Measurements from ENCODE around the gene MICAL3. TPM values are rescaled to one million over a fixed set of nuclear protein-coding genes. Genes with fewer than 3 reads are reported as not detected.

MICAL3 gene
- total RNA-seq, 3 donors from 2014 or later (not counting 1 experiment from before 2014, with no cell fraction given): 17.1 to 36.3 (median 34.3) TPM

- DNase-seq: no peak
- no peak for TF ChIP-seq CTCF (IDR thresholded peaks at IDR 0.05)
- Histone ChIP-seq H3K4me1 (ENCODE audit: control insufficient read depth, insufficient read depth, low read length) (peaks cover 16% of the 10 kb centered on the region), H3K27me3 (ENCODE audit: control insufficient read depth, insufficient read depth, low read length) (no peaks in the 10 kb centered on the region), H3K9me3 (ENCODE audit: control insufficient read depth, insufficient read depth, low read length) (no peaks in the 10 kb centered on the region), H3K4me3 (ENCODE audit: low read length) (no peak overlapping the region), H3K27ac (ENCODE audit: low read length) (no peak overlapping the region), H3K36me3 (ENCODE audit: control insufficient read depth, insufficient read depth, low read length) (peaks cover 10% of the 10 kb centered on the region)
- H3K9me3 Mint-ChIP-seq: no peaks in the 10 kb centered on the region
- no peaks in the 10 kb centered on the region for H3K36me3 Mint-ChIP-seq
- peaks cover 0 to 11% of the 10 kb centered on the region in 2 donors for H3K4me1 Mint-ChIP-seq
- ATAC-seq: no peak
- WGBS (ENCODE audit: insufficient coverage): 95% methylated on average over 8 of the region's 8 CpGs
- H3K27me3 Mint-ChIP-seq (ENCODE audit: low read depth in 2 of 2): no peaks in the 10 kb centered on the region
- intact Hi-C loops (cut with micrococcal nuclease): no loop called here
- no peak overlapping the region for H3K4me3 Mint-ChIP-seq
- no peak overlapping the region for H3K27ac Mint-ChIP-seq
Measured at GRCh38 chr22:17845327-17845726, 179.0 kb downstream of the MICAL3 start.

- Histone ChIP-seq H3K36me3 (ENCODE audit: control insufficient read depth, insufficient read depth, low read length) (peaks cover 11% of the 10 kb centered on the region), H3K27me3 (ENCODE audit: control insufficient read depth, insufficient read depth, low read length) (no peaks in the 10 kb centered on the region), H3K9me3 (ENCODE audit: control insufficient read depth, insufficient read depth, low read length) (no peaks in the 10 kb centered on the region), H3K4me1 (ENCODE audit: control insufficient read depth, insufficient read depth, low read length) (peaks cover 16% of the 10 kb centered on the region), H3K4me3 (ENCODE audit: low read length) (no peak overlapping the region), H3K27ac (ENCODE audit: low read length) (no peak overlapping the region)
- intact Hi-C loops (cut with micrococcal nuclease): no loop called here
- Mint-ChIP-seq H3K36me3 (no peaks in the 10 kb centered on the region), H3K9me3 (no peaks in the 10 kb centered on the region), H3K4me3 (no peak overlapping the region), H3K27ac (no peak overlapping the region), H3K4me1 (peaks cover 0 to 11% of the 10 kb centered on the region in 2 donors), H3K27me3 (ENCODE audit: low read depth in 2 of 2) (no peaks in the 10 kb centered on the region)
- WGBS (ENCODE audit: insufficient coverage): 90% methylated on average over 5 of the region's 5 CpGs
- no peak for TF ChIP-seq CTCF (IDR thresholded peaks at IDR 0.05)
- ATAC-seq (no peak), DNase-seq (no peak)
Measured at GRCh38 chr22:17844150-17844549, 180.2 kb downstream of the MICAL3 start.

- Histone ChIP-seq H3K27ac (ENCODE audit: low read length) (peak overlapping the region; percentile 37), H3K27me3 (ENCODE audit: control insufficient read depth, insufficient read depth, low read length) (no peaks in the 10 kb centered on the region), H3K36me3 (ENCODE audit: control insufficient read depth, insufficient read depth, low read length) (peaks cover 14% of the 10 kb centered on the region), H3K9me3 (ENCODE audit: control insufficient read depth, insufficient read depth, low read length) (no peaks in the 10 kb centered on the region), H3K4me1 (ENCODE audit: control insufficient read depth, insufficient read depth, low read length) (peaks cover 16% of the 10 kb centered on the region), H3K4me3 (ENCODE audit: low read length) (peak overlapping the region; percentile 13)
- intact Hi-C loops (cut with micrococcal nuclease): no loop called here
- Mint-ChIP-seq H3K4me3 (peak overlapping the region; percentile 60), H3K9me3 (no peaks in the 10 kb centered on the region), H3K27me3 (ENCODE audit: low read depth in 2 of 2) (no peaks in the 10 kb centered on the region), H3K27ac (peak overlapping the region; percentile 46 to 71), H3K4me1 (peaks cover 0 to 11% of the 10 kb centered on the region in 2 donors), H3K36me3 (no peaks in the 10 kb centered on the region)
- TF ChIP-seq CTCF (IDR thresholded peaks at IDR 0.05): no peak
- peak; percentile 80 to 97 (median 94) for ATAC-seq
- peak; percentile 35 to 77 for DNase-seq
- 51% methylated on average over 20 of the region's 20 CpGs for WGBS (ENCODE audit: insufficient coverage)
Measured at GRCh38 chr22:17842386-17842785, 182.0 kb downstream of the MICAL3 start.

GRCh38 chr22:17841836-17842235 is 182.5 kb downstream of the MICAL3 start:
- H3K27ac ChIP-seq (ENCODE audit: low read length): peak overlapping the region; percentile 37
- 90% methylated on average over 16 of the region's 16 CpGs for WGBS (ENCODE audit: insufficient coverage)
- H3K27me3 ChIP-seq (ENCODE audit: control insufficient read depth, insufficient read depth, low read length): no peaks in the 10 kb centered on the region
- H3K27ac Mint-ChIP-seq: peak overlapping the region; percentile 46 to 71
- H3K36me3 ChIP-seq (ENCODE audit: control insufficient read depth, insufficient read depth, low read length): peaks cover 19% of the 10 kb centered on the region
- intact Hi-C loops (cut with micrococcal nuclease): no loop called here
- no peaks in the 10 kb centered on the region for H3K9me3 Mint-ChIP-seq
- H3K4me3 Mint-ChIP-seq: no peak overlapping the region
- no peak for TF ChIP-seq CTCF (IDR thresholded peaks at IDR 0.05)
- H3K4me1 ChIP-seq (ENCODE audit: control insufficient read depth, insufficient read depth, low read length): peaks cover 16% of the 10 kb centered on the region
- no peak for DNase-seq
- no peaks in the 10 kb centered on the region for H3K36me3 Mint-ChIP-seq
- ATAC-seq: no peak
- no peaks in the 10 kb centered on the region for H3K9me3 ChIP-seq (ENCODE audit: control insufficient read depth, insufficient read depth, low read length)
- H3K4me3 ChIP-seq (ENCODE audit: low read length): peak overlapping the region; percentile 13
- H3K4me1 Mint-ChIP-seq: peaks cover 0 to 11% of the 10 kb centered on the region in 2 donors
- no peaks in the 10 kb centered on the region for H3K27me3 Mint-ChIP-seq (ENCODE audit: low read depth in 2 of 2)

Data from natural killer cell (primary cell).